NCI-H2029 treated with DMSO at 0.1 percent for 48 hours (cell line): ENCODE data around the gene IRF1.
"Not testable (repeated sequence)": the region's sequence is repeated elsewhere in the genome, so short reads cannot be mapped to it uniquely, and the experiment has no call there.

Experiments used
- DNase-seq: peaks from one replicate; lab custom pipeline; 2025; lab: John Stamatoyannopoulos, UW

IRF1 gene

GRCh38 chr5:132486318-132487094 is 4.1 kb downstream of the IRF1 start:
- no peak for DNase-seq

- DNase-seq = no peak
These were observed 4.8 kb downstream of the IRF1 start for GRCh38 chr5:132485641-132486317.

GRCh38 chr5:132484876-132485640 is 5.5 kb downstream of the IRF1 start:
- DNase-seq = not testable (repeated sequence)

GRCh38 chr5:132484391-132484725 is 6.2 kb downstream of the IRF1 start:
- DNase-seq = no peak

GRCh38 chr5:132483661-132484390 is 6.7 kb downstream of the IRF1 start:
- no peak for DNase-seq

GRCh38 chr5:132483101-132483500 is 7.5 kb downstream of the IRF1 start:
- DNase-seq = no peak

- no peak for DNase-seq
These were observed 8.9 kb downstream of the IRF1 start for GRCh38 chr5:132481596-132482211.

- no peak for DNase-seq
These were observed 9.5 kb downstream of the IRF1 start for GRCh38 chr5:132480893-132481595.

- DNase-seq = no peak
These were observed 10.1 kb downstream of the IRF1 start for GRCh38 chr5:132480546-132480892.

GRCh38 chr5:132480042-132480441 is 10.5 kb downstream of the IRF1 start:
- no peak for DNase-seq

GRCh38 chr5:132479111-132479951 is 11.2 kb downstream of the IRF1 start:
- DNase-seq = no peak

GRCh38 chr5:132478366-132478871 is 12.2 kb downstream of the IRF1 start:
- no peak for DNase-seq

- no peak for DNase-seq
These were observed 12.7 kb downstream of the IRF1 start for GRCh38 chr5:132477784-132478365.

- peak; percentile 65 for DNase-seq
These were observed 13.4 kb downstream of the IRF1 start for GRCh38 chr5:132476876-132477781.

GRCh38 chr5:132475987-132476875 is 14.3 kb downstream of the IRF1 start:
- DNase-seq = no peak

GRCh38 chr5:132475497-132475882 is 15.1 kb downstream of the IRF1 start:
- no peak for DNase-seq

GRCh38 chr5:132474881-132475496 is 15.6 kb downstream of the IRF1 start:
- no peak for DNase-seq
